Mesenchymal stem cell (in vitro differentiated cells and primary cell): Measurements from ENCODE around the gene DNER. TPM values are rescaled to one million over a fixed set of nuclear protein-coding genes. Genes with fewer than 3 reads are reported as not detected.

Experiments
- DNase-seq: peaks from one replicate; pipeline ENCODE4 v3.0.0-alpha.2; 2013
- H2AFZ ChIP-seq: one replicate; pipeline ENCODE4 v1.6.1; 2013; ENCODE audit warnings: low read depth, mild to moderate bottlenecking, control low read depth, inconsistent platforms, low read length, moderate library complexity
- H2AK5ac ChIP-seq: 2 replicates; pipeline ENCODE4 v1.6.1; 2013; ENCODE audit warnings: low read length, moderate library complexity, mild to moderate bottlenecking, inconsistent platforms; ENCODE audit not compliant: severe bottlenecking
- H2BK120ac ChIP-seq: one replicate; pipeline ENCODE4 v1.6.1; 2013; ENCODE audit warnings: low read depth, mild to moderate bottlenecking, inconsistent platforms, low read length, moderate library complexity
- H2BK12ac ChIP-seq, 2 experiments: one replicate each; pipeline ENCODE4 v1.6.1; 2013; ENCODE audit warnings: inconsistent platforms in 2 of 2, low read length in 2 of 2, mild to moderate bottlenecking in 2 of 2, moderate library complexity in 2 of 2, control low read depth in 1 of 2
- H2BK15ac ChIP-seq: one replicate; pipeline ENCODE4 v1.6.1; 2013; ENCODE audit warnings: mild to moderate bottlenecking, low read depth, inconsistent platforms; ENCODE audit not compliant: poor library complexity, severe bottlenecking
- H2BK5ac ChIP-seq: 2 replicates; pipeline ENCODE4 v1.6.1; 2013; ENCODE audit warnings: low read depth, mild to moderate bottlenecking, low read length, control low read depth, inconsistent platforms; ENCODE audit not compliant: poor library complexity, severe bottlenecking
- H3K14ac ChIP-seq, 2 experiments: one replicate each; pipeline ENCODE4 v1.6.1; 2013; ENCODE audit warnings: inconsistent platforms in 2 of 2, low read length in 2 of 2, control low read depth in 1 of 2, mild to moderate bottlenecking in 1 of 2, moderate library complexity in 1 of 2
- H3K18ac ChIP-seq, 2 experiments: one replicate each; pipeline ENCODE4 v1.6.1; 2013; ENCODE audit warnings: inconsistent platforms in 2 of 2, low read length in 2 of 2, control low read depth in 1 of 2, low read depth in 1 of 2, mild to moderate bottlenecking in 1 of 2
- H3K23ac ChIP-seq, 2 experiments: one replicate each; pipeline ENCODE4 v1.6.1; 2013; ENCODE audit warnings: inconsistent platforms in 2 of 2, low read length in 2 of 2, mild to moderate bottlenecking in 2 of 2, moderate library complexity in 2 of 2, control low read depth in 1 of 2
- H3K27ac ChIP-seq: 2 replicates; pipeline ENCODE4 v1.5.1; 2013; ENCODE audit warnings: mild to moderate bottlenecking, moderate library complexity, low read length, control low read depth, inconsistent platforms; ENCODE audit not compliant: poor library complexity, severe bottlenecking
- H3K27me3 ChIP-seq, 2 experiments: 2 replicates each; pipeline versions ENCODE4 v1.6.1 to v1.7.0; 2013; ENCODE audit warnings: low read length in 2 of 2, mild to moderate bottlenecking in 2 of 2, moderate library complexity in 2 of 2, control low read depth in 1 of 2, inconsistent platforms in 1 of 2; ENCODE audit not compliant: control insufficient read depth in 1 of 2, insufficient read depth in 1 of 2
- H3K36me3 ChIP-seq, 2 experiments: 2 replicates each; pipeline versions ENCODE4 v1.6.1 to v1.7.0; 2013; ENCODE audit warnings: low read length in 2 of 2, control low read depth in 1 of 2, inconsistent platforms in 1 of 2, low read depth in 1 of 2, mild to moderate bottlenecking in 1 of 2; ENCODE audit not compliant: insufficient read depth in 2 of 2, control insufficient read depth in 1 of 2
- H3K4ac ChIP-seq, 2 experiments: one replicate each; pipeline ENCODE4 v1.6.1; 2013; ENCODE audit warnings: inconsistent platforms in 2 of 2, low read length in 2 of 2, mild to moderate bottlenecking in 2 of 2, moderate library complexity in 2 of 2, control low read depth in 1 of 2, low read depth in 1 of 2
- H3K4me1 ChIP-seq: 2 replicates; pipeline ENCODE4 v1.6.1; 2013; ENCODE audit warnings: low read depth, low read length, control low read depth; ENCODE audit not compliant: control insufficient read depth, insufficient read depth
- H3K4me2 ChIP-seq: 2 replicates; pipeline ENCODE4 v1.6.1; 2013; ENCODE audit warnings: low read length, mild to moderate bottlenecking, inconsistent platforms; ENCODE audit not compliant: poor library complexity, severe bottlenecking
- H3K4me3 ChIP-seq, 2 experiments: 2 replicates each; pipeline versions ENCODE4 v1.5.1 to v1.7.0; 2013; ENCODE audit warnings: low read length in 2 of 2, mild to moderate bottlenecking in 2 of 2, control low read depth in 1 of 2, low read depth in 1 of 2; ENCODE audit not compliant: insufficient read depth in 1 of 2
- H3K79me1 ChIP-seq: replicated peaks from 2 replicates; pipeline ENCODE4 v1.6.1; 2013; ENCODE audit warnings: mild to moderate bottlenecking, control low read depth, low read length, inconsistent platforms; ENCODE audit not compliant: poor library complexity, severe bottlenecking
- H3K9ac ChIP-seq: 2 replicates; pipeline ENCODE4 v1.7.0; 2013; ENCODE audit warnings: mild to moderate bottlenecking, low read length, moderate library complexity
- H3K9me3 ChIP-seq: 2 replicates; pipeline ENCODE4 v1.7.0; 2013; ENCODE audit warnings: mild to moderate bottlenecking, low read length; ENCODE audit not compliant: control insufficient read depth
- H4K8ac ChIP-seq: one replicate; pipeline ENCODE4 v1.6.1; 2013; ENCODE audit warnings: inconsistent platforms, mild to moderate bottlenecking, low read length, moderate library complexity
- H4K91ac ChIP-seq: one replicate; pipeline ENCODE4 v1.6.1; 2013; ENCODE audit warnings: mild to moderate bottlenecking, low read length, inconsistent platforms
- WGBS: methylation state at CpG from one replicate; pipeline ENCODE4 v1.1.7; 2013; ENCODE audit warnings: mixed read lengths; 5-methylcytosine and 5-hydroxymethylcytosine counted together
- small RNA-seq: library from polyadenylated mRNA; stranded (forward); fragments of <200 nt; extraction: miRNeasy Mini kit (QIAGEN cat#:217004); gene quantifications from one replicate; pipeline ENCODE3, GENCODE V24; 2013; ENCODE audit warnings: low read depth

The DNER gene

GRCh38 chr2:229313591-229313990, 400.8 kb downstream of the DNER start:
- Histone ChIP-seq H3K9ac (peak overlapping the region; percentile 78), H3K4me1 (no peaks in the 10 kb centered on the region), H2BK12ac (no peak overlapping the region), H2BK15ac (no peak overlapping the region), H4K91ac (no peak overlapping the region), H3K4me2 (no peak overlapping the region), H2BK5ac (no peak overlapping the region), H3K9me3 (no peaks in the 10 kb centered on the region), H3K27me3 (no peaks in the 10 kb centered on the region), H3K36me3 (no peaks in the 10 kb centered on the region), H2AFZ (no peak overlapping the region), H3K27ac (no peak overlapping the region), H2AK5ac (no peak overlapping the region), H3K4me3 (peak overlapping the region in 1 of 2 experiments; percentile 9), H3K18ac (no peak overlapping the region), H3K23ac (no peak overlapping the region), H3K4ac (no peak overlapping the region), H3K14ac (no peak overlapping the region), H3K79me1 (no peaks in the 10 kb centered on the region), H4K8ac (no peak overlapping the region), H2BK120ac (no peak overlapping the region)
- peak; percentile 1 for DNase-seq
- WGBS = 83% methylated on average over 2 of the region's 3 CpGs

Small RNA genes lying within 50 kb of the gene (small RNA-seq; reads per million reads assigned to genes)
- not detected for gene RNU7-9P
